Measurements from ENCODE around the gene ZNF385B.

Gene ZNF385B

GRCh38 chr2:179444056-179444455, 417.4 kb downstream of the ZNF385B start:
- Histone ChIP-seq H3K79me2 (ENCODE audit: insufficient read depth, low read length) (no peaks in the 10 kb centered on the region), H3K4me3 (ENCODE audit: insufficient read depth, low read length, poor library complexity, severe bottlenecking) (no peak overlapping the region), H3F3A (ENCODE audit: insufficient read depth) (no peaks in the 10 kb centered on the region), H3K9me3 (ENCODE audit: insufficient read depth, low read length) (no peaks in the 10 kb centered on the region), H3K9me2 (replicated peaks; ENCODE audit: insufficient read depth, low read length) (no peaks in the 10 kb centered on the region), H4K20me1 (ENCODE audit: low read depth, low read length) (no peaks in the 10 kb centered on the region), H3K9ac (ENCODE audit: low read length) (no peak overlapping the region), H3K27me3 (ENCODE audit: low read length) (no peaks in the 10 kb centered on the region), H3K36me3 (ENCODE audit: low read length) (no peaks in the 10 kb centered on the region), H3K27ac (ENCODE audit: low read depth, low read length) (no peak overlapping the region), H2AFZ (ENCODE audit: low read depth, low read length, severe bottlenecking) (no peak overlapping the region), H3K4me2 (ENCODE audit: low read depth, low read length, poor library complexity, severe bottlenecking) (no peak overlapping the region)
- TF ChIP-seq EZH2phosphoT487 (conservative IDR thresholded peaks at IDR 0.05; ENCODE audit: low read length) (no peak), CTCF (IDR thresholded peaks at IDR 0.05; ENCODE audit: insufficient read depth, low read length, poor library complexity, severe bottlenecking) (no peak)

DNA sequence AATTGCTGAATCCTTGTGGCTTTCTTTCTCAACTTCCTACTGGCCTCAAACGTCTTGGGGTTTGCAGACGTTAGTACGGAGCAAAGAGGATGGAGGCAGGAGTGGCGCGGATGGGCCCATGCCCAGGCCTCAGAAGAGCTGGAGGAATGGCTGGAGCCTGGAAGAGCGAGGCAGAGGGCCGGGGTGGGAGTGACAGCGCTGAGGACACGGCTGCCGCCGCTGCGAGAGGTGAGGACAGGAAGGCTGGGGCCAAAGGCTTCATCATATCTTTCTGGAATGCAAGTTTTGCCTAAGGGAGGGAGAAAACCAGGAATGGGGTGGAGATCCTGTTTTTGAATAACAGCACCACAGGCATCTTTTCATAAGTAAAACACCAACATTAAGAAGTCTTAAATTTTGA, 418.2 kb downstream of the ZNF385B start:
- Histone ChIP-seq H3K9me3 (ENCODE audit: insufficient read depth, low read length) (no peaks in the 10 kb centered on the region), H3K27ac (ENCODE audit: low read depth, low read length) (no peak overlapping the region), H3K27me3 (ENCODE audit: low read length) (no peaks in the 10 kb centered on the region), H2AFZ (ENCODE audit: low read depth, low read length, severe bottlenecking) (no peak overlapping the region), H3K79me2 (ENCODE audit: insufficient read depth, low read length) (no peaks in the 10 kb centered on the region), H3K36me3 (ENCODE audit: low read length) (no peaks in the 10 kb centered on the region), H3K4me3 (ENCODE audit: insufficient read depth, low read length, poor library complexity, severe bottlenecking) (no peak overlapping the region), H3K9ac (ENCODE audit: low read length) (no peak overlapping the region), H3F3A (ENCODE audit: insufficient read depth) (no peaks in the 10 kb centered on the region), H3K4me2 (ENCODE audit: low read depth, low read length, poor library complexity, severe bottlenecking) (no peak overlapping the region), H3K9me2 (replicated peaks; ENCODE audit: insufficient read depth, low read length) (no peaks in the 10 kb centered on the region), H4K20me1 (ENCODE audit: low read depth, low read length) (no peaks in the 10 kb centered on the region)
- TF ChIP-seq EZH2phosphoT487 (conservative IDR thresholded peaks at IDR 0.05; ENCODE audit: low read length) (no peak), CTCF (IDR thresholded peaks at IDR 0.05; ENCODE audit: insufficient read depth, low read length, poor library complexity, severe bottlenecking) (no peak)

GRCh38 chr2:179442206-179442605, 419.2 kb downstream of the ZNF385B start:
- Histone ChIP-seq H3K4me2 (ENCODE audit: low read depth, low read length, poor library complexity, severe bottlenecking) (peak overlapping the region; percentile 17), H3F3A (ENCODE audit: insufficient read depth) (no peaks in the 10 kb centered on the region), H3K9ac (ENCODE audit: low read length) (no peak overlapping the region), H3K9me2 (replicated peaks; ENCODE audit: insufficient read depth, low read length) (no peaks in the 10 kb centered on the region), H3K27ac (ENCODE audit: low read depth, low read length) (no peak overlapping the region), H2AFZ (ENCODE audit: low read depth, low read length, severe bottlenecking) (no peak overlapping the region), H4K20me1 (ENCODE audit: low read depth, low read length) (no peaks in the 10 kb centered on the region), H3K27me3 (ENCODE audit: low read length) (no peaks in the 10 kb centered on the region), H3K36me3 (ENCODE audit: low read length) (no peaks in the 10 kb centered on the region), H3K79me2 (ENCODE audit: insufficient read depth, low read length) (no peaks in the 10 kb centered on the region), H3K9me3 (ENCODE audit: insufficient read depth, low read length) (no peaks in the 10 kb centered on the region), H3K4me3 (ENCODE audit: insufficient read depth, low read length, poor library complexity, severe bottlenecking) (no peak overlapping the region)
- no peak for TF ChIP-seq CTCF (IDR thresholded peaks at IDR 0.05; ENCODE audit: insufficient read depth, low read length, poor library complexity, severe bottlenecking)
- no peak for TF ChIP-seq EZH2phosphoT487 (conservative IDR thresholded peaks at IDR 0.05; ENCODE audit: low read length)
